Mesenchymal stem cell (in vitro differentiated cells and primary cell): Measurements from ENCODE around the gene ZNF142.

Experiments used
- DNase-seq: peaks from one replicate; pipeline ENCODE4 v3.0.0-alpha.2; 2013
- H2AFZ ChIP-seq: one replicate; pipeline ENCODE4 v1.6.1; 2013; ENCODE audit warnings: low read depth, mild to moderate bottlenecking, control low read depth, inconsistent platforms, low read length, moderate library complexity
- H2AK5ac ChIP-seq: 2 replicates; pipeline ENCODE4 v1.6.1; 2013; ENCODE audit warnings: low read length, moderate library complexity, mild to moderate bottlenecking, inconsistent platforms; ENCODE audit not compliant: severe bottlenecking
- H2BK120ac ChIP-seq: one replicate; pipeline ENCODE4 v1.6.1; 2013; ENCODE audit warnings: low read depth, mild to moderate bottlenecking, inconsistent platforms, low read length, moderate library complexity
- H2BK12ac ChIP-seq, 2 experiments: one replicate each; pipeline ENCODE4 v1.6.1; 2013; ENCODE audit warnings: inconsistent platforms in 2 of 2, low read length in 2 of 2, mild to moderate bottlenecking in 2 of 2, moderate library complexity in 2 of 2, control low read depth in 1 of 2
- H2BK15ac ChIP-seq: one replicate; pipeline ENCODE4 v1.6.1; 2013; ENCODE audit warnings: mild to moderate bottlenecking, low read depth, inconsistent platforms; ENCODE audit not compliant: poor library complexity, severe bottlenecking
- H2BK5ac ChIP-seq: 2 replicates; pipeline ENCODE4 v1.6.1; 2013; ENCODE audit warnings: low read depth, mild to moderate bottlenecking, low read length, control low read depth, inconsistent platforms; ENCODE audit not compliant: poor library complexity, severe bottlenecking
- H3K14ac ChIP-seq, 2 experiments: one replicate each; pipeline ENCODE4 v1.6.1; 2013; ENCODE audit warnings: inconsistent platforms in 2 of 2, low read length in 2 of 2, control low read depth in 1 of 2, mild to moderate bottlenecking in 1 of 2, moderate library complexity in 1 of 2
- H3K18ac ChIP-seq, 2 experiments: one replicate each; pipeline ENCODE4 v1.6.1; 2013; ENCODE audit warnings: inconsistent platforms in 2 of 2, low read length in 2 of 2, control low read depth in 1 of 2, low read depth in 1 of 2, mild to moderate bottlenecking in 1 of 2
- H3K23ac ChIP-seq, 2 experiments: one replicate each; pipeline ENCODE4 v1.6.1; 2013; ENCODE audit warnings: inconsistent platforms in 2 of 2, low read length in 2 of 2, mild to moderate bottlenecking in 2 of 2, moderate library complexity in 2 of 2, control low read depth in 1 of 2
- H3K27ac ChIP-seq: 2 replicates; pipeline ENCODE4 v1.5.1; 2013; ENCODE audit warnings: mild to moderate bottlenecking, moderate library complexity, low read length, control low read depth, inconsistent platforms; ENCODE audit not compliant: poor library complexity, severe bottlenecking
- H3K27me3 ChIP-seq, 2 experiments: 2 replicates each; pipeline versions ENCODE4 v1.6.1 to v1.7.0; 2013; ENCODE audit warnings: low read length in 2 of 2, mild to moderate bottlenecking in 2 of 2, moderate library complexity in 2 of 2, control low read depth in 1 of 2, inconsistent platforms in 1 of 2; ENCODE audit not compliant: control insufficient read depth in 1 of 2, insufficient read depth in 1 of 2
- H3K36me3 ChIP-seq, 2 experiments: 2 replicates each; pipeline versions ENCODE4 v1.6.1 to v1.7.0; 2013; ENCODE audit warnings: low read length in 2 of 2, control low read depth in 1 of 2, inconsistent platforms in 1 of 2, low read depth in 1 of 2, mild to moderate bottlenecking in 1 of 2; ENCODE audit not compliant: insufficient read depth in 2 of 2, control insufficient read depth in 1 of 2
- H3K4ac ChIP-seq, 2 experiments: one replicate each; pipeline ENCODE4 v1.6.1; 2013; ENCODE audit warnings: inconsistent platforms in 2 of 2, low read length in 2 of 2, mild to moderate bottlenecking in 2 of 2, moderate library complexity in 2 of 2, control low read depth in 1 of 2, low read depth in 1 of 2
- H3K4me1 ChIP-seq: 2 replicates; pipeline ENCODE4 v1.6.1; 2013; ENCODE audit warnings: low read depth, low read length, control low read depth; ENCODE audit not compliant: control insufficient read depth, insufficient read depth
- H3K4me2 ChIP-seq: 2 replicates; pipeline ENCODE4 v1.6.1; 2013; ENCODE audit warnings: low read length, mild to moderate bottlenecking, inconsistent platforms; ENCODE audit not compliant: poor library complexity, severe bottlenecking
- H3K4me3 ChIP-seq, 2 experiments: 2 replicates each; pipeline versions ENCODE4 v1.5.1 to v1.7.0; 2013; ENCODE audit warnings: low read length in 2 of 2, mild to moderate bottlenecking in 2 of 2, control low read depth in 1 of 2, low read depth in 1 of 2; ENCODE audit not compliant: insufficient read depth in 1 of 2
- H3K79me1 ChIP-seq: replicated peaks from 2 replicates; pipeline ENCODE4 v1.6.1; 2013; ENCODE audit warnings: mild to moderate bottlenecking, control low read depth, low read length, inconsistent platforms; ENCODE audit not compliant: poor library complexity, severe bottlenecking
- H3K9ac ChIP-seq: 2 replicates; pipeline ENCODE4 v1.7.0; 2013; ENCODE audit warnings: mild to moderate bottlenecking, low read length, moderate library complexity
- H3K9me3 ChIP-seq: 2 replicates; pipeline ENCODE4 v1.7.0; 2013; ENCODE audit warnings: mild to moderate bottlenecking, low read length; ENCODE audit not compliant: control insufficient read depth
- H4K8ac ChIP-seq: one replicate; pipeline ENCODE4 v1.6.1; 2013; ENCODE audit warnings: inconsistent platforms, mild to moderate bottlenecking, low read length, moderate library complexity
- H4K91ac ChIP-seq: one replicate; pipeline ENCODE4 v1.6.1; 2013; ENCODE audit warnings: mild to moderate bottlenecking, low read length, inconsistent platforms
- WGBS: methylation state at CpG from one replicate; pipeline ENCODE4 v1.1.7; 2013; ENCODE audit warnings: mixed read lengths; 5-methylcytosine and 5-hydroxymethylcytosine counted together

ZNF142 gene

DNA sequence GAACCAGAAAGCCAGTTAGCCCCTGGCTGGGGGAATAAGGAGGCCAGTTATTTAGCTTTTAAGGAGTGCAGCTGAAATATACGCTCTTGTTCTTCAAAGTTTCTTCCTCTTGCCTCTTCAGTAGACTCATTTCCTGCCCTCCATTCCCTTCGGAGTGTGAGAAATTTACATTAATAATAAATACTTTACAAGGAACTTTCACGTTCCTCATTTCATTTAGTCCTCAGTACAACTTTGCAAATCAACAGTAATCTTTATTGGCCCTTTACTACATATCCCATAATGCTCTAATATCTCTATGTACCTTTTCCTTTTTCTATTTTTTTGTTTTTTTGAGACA is 36.1 kb downstream of the ZNF142 start:
- Histone ChIP-seq H3K9ac (no peak overlapping the region), H3K36me3 (peaks cover 11 to 28% of the 10 kb centered on the region in 2 experiments), H3K4ac (no peak overlapping the region), H3K4me1 (no peaks in the 10 kb centered on the region), H3K18ac (no peak overlapping the region), H3K27ac (no peak overlapping the region), H3K14ac (no peak overlapping the region), H3K27me3 (no peaks in the 10 kb centered on the region), H4K91ac (no peak overlapping the region), H3K79me1 (no peaks in the 10 kb centered on the region), H2BK5ac (no peak overlapping the region), H2BK12ac (no peak overlapping the region), H2AFZ (no peak overlapping the region), H3K4me2 (no peak overlapping the region), H2BK120ac (no peak overlapping the region), H3K9me3 (no peaks in the 10 kb centered on the region), H4K8ac (no peak overlapping the region), H3K23ac (no peak overlapping the region), H2BK15ac (no peak overlapping the region), H3K4me3 (no peak overlapping the region), H2AK5ac (no peak overlapping the region)
- 80% methylated on average over 3 of the region's 3 CpGs for WGBS
- DNase-seq = no peak

- no peak overlapping the region for H3K4ac ChIP-seq
- H3K14ac ChIP-seq = no peak overlapping the region
- peaks cover 9 to 23% of the 10 kb centered on the region in 2 experiments for H3K36me3 ChIP-seq
- no peak overlapping the region for H3K18ac ChIP-seq
- no peak overlapping the region for H2BK15ac ChIP-seq
- H3K23ac ChIP-seq = no peak overlapping the region
- no peak overlapping the region for H2BK5ac ChIP-seq
- no peaks in the 10 kb centered on the region for H3K27me3 ChIP-seq
- no peak overlapping the region for H2AFZ ChIP-seq
- H4K8ac ChIP-seq = no peak overlapping the region
- no peaks in the 10 kb centered on the region for H3K9me3 ChIP-seq
- H3K4me3 ChIP-seq = no peak overlapping the region
- no peak for DNase-seq
- H3K4me1 ChIP-seq = no peaks in the 10 kb centered on the region
- 74% methylated on average over 6 of the region's 7 CpGs for WGBS
- H2BK12ac ChIP-seq = no peak overlapping the region
- H4K91ac ChIP-seq = no peak overlapping the region
- no peak overlapping the region for H3K4me2 ChIP-seq
- no peak overlapping the region for H2AK5ac ChIP-seq
- no peak overlapping the region for H3K9ac ChIP-seq
- no peak overlapping the region for H3K27ac ChIP-seq
- no peak overlapping the region for H2BK120ac ChIP-seq
- no peaks in the 10 kb centered on the region for H3K79me1 ChIP-seq
These were observed 36.6 kb downstream of the ZNF142 start for GRCh38 chr2:218622606-218623365.

DNA sequence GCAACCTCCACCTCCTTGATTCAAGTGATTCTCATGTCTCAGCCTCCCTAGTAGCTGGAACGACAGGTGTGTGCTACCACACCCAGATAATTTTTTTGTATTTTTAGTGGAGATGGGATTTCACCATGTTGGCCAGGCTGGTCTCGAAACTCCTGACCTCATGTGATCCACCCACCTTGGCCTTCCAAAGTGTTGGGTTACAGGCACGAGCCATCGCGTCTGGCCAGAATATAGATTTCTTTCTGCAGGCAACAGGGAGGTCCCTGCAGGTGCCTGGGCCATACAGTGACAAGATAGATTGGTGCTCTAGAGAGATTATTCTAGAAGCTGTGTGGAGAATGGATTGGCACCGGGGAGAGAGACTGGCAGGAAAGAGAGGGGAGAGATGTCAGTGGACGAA is 38.4 kb downstream of the ZNF142 start:
- Histone ChIP-seq H3K4me3 (no peak overlapping the region), H2BK12ac (no peak overlapping the region), H3K4me2 (no peak overlapping the region), H4K8ac (no peak overlapping the region), H4K91ac (no peak overlapping the region), H3K27ac (no peak overlapping the region), H2BK5ac (no peak overlapping the region), H3K14ac (no peak overlapping the region), H3K9me3 (no peaks in the 10 kb centered on the region), H3K79me1 (no peaks in the 10 kb centered on the region), H2AK5ac (no peak overlapping the region), H3K4me1 (no peaks in the 10 kb centered on the region), H3K36me3 (peaks cover 8 to 16% of the 10 kb centered on the region in 2 experiments), H3K27me3 (no peaks in the 10 kb centered on the region), H2AFZ (no peak overlapping the region), H3K18ac (no peak overlapping the region), H3K9ac (no peak overlapping the region), H3K23ac (no peak overlapping the region), H2BK15ac (no peak overlapping the region), H2BK120ac (no peak overlapping the region), H3K4ac (no peak overlapping the region)
- no peak for DNase-seq
- WGBS = 77% methylated on average over 5 of the region's 7 CpGs

DNA sequence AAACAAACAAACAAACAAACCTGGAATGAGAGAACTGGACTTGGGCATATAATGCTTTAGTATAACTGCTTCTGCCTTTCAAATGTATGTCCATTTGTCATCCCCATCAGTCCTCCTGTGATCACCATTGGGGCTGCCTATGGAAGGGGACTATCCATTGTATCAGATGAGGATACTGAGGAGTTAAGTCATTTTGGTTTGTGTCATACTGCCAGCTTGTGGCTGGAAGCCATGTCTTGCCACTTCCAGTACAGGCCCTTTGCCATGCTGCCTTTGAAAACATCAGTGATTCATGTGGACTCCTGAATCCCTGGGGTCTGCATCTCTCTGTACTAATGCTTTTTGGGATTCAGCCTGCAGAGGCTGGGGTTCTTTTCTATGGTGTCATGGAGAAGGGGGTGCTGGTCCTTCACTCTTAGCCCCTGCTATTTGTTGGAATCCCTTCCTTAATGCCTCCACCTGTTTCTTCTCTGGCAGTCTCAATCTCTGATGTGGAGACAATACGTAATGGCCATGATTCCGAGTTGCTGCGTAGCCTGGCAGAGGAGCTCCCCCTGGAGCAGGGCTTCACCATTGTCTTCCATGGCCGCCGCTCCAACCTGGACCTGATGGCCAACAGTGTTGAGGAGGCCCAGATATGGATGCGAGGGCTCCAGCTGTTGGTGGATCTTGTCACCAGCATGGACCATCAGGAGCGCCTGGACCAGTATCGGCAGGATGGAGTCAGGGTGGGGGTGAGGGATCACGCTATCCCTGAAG is 41.1 kb downstream of the ZNF142 start:
- H3K4me3 ChIP-seq = no peak overlapping the region

More for the DNA sequence above, 41.1 kb downstream of the ZNF142 start:
- H4K91ac ChIP-seq = no peak overlapping the region
- H3K23ac ChIP-seq = no peak overlapping the region
- H2AFZ ChIP-seq = no peak overlapping the region
- DNase-seq = no peak
- no peak overlapping the region for H3K4ac ChIP-seq
- H2BK5ac ChIP-seq = no peak overlapping the region
- no peak overlapping the region for H3K18ac ChIP-seq
- no peak overlapping the region for H2BK15ac ChIP-seq
- H3K14ac ChIP-seq = no peak overlapping the region
- H2BK120ac ChIP-seq = no peak overlapping the region
- H3K79me1 ChIP-seq = no peaks in the 10 kb centered on the region
- H3K27me3 ChIP-seq = no peaks in the 10 kb centered on the region
- no peaks in the 10 kb centered on the region for H3K9me3 ChIP-seq
- 94% methylated on average over 9 of the region's 9 CpGs for WGBS
- no peak overlapping the region for H3K27ac ChIP-seq
- H2BK12ac ChIP-seq = no peak overlapping the region
- H2AK5ac ChIP-seq = no peak overlapping the region
- H3K9ac ChIP-seq = no peak overlapping the region
- H3K4me1 ChIP-seq = no peaks in the 10 kb centered on the region
- no peak overlapping the region for H3K4me2 ChIP-seq
- no peak overlapping the region for H4K8ac ChIP-seq
- peaks cover 12 to 19% of the 10 kb centered on the region in 2 experiments for H3K36me3 ChIP-seq
